IMR-90 (cell line): Measurements from ENCODE around the gene ZFPL1. TPM values are rescaled to one million over a fixed set of nuclear protein-coding genes. Genes with fewer than 3 reads are reported as not detected.

Source experiments
- ATAC-seq: fragments of 200-7000 bp; cut with Tn5 transposase; 2 replicates; pipeline ENCODE4 v1.9.1; 2020; ENCODE audit warnings: low read depth, mild to moderate bottlenecking, moderate library complexity
- BruUV-seq: library from RNA; stranded (reverse); fragments of 400-500 nt; replicated peaks from 2 replicates; lab custom pipeline; 2021; lab: Mats Ljungman, UMichigan
- CTCF ChIA-PET: fragments of 300-600 bp; formaldehyde crosslinking; extraction: SDS; loops from one replicate; lab custom pipeline; 2021; ENCODE audit warnings: antibody characterized with exemption; lab: Yijun Ruan, JAX
- POLR2A ChIA-PET: fragments of 300-600 bp; sonication (Branson Sonifier 250); formaldehyde crosslinking; loops from one replicate; lab custom pipeline; 2022; ENCODE audit warnings: antibody characterized with exemption; ENCODE audit not compliant: unreplicated experiment; lab: Charles Lee
- DNase-seq: peaks from one replicate; pipeline ENCODE4 v3.0.0; 2013
- H2AFZ ChIP-seq: replicated peaks from 2 replicates; pipeline ENCODE3; 2013; ENCODE audit warnings: low read length, mild to moderate bottlenecking; ENCODE audit not compliant: poor library complexity
- H2AK5ac ChIP-seq: 2 replicates; pipeline ENCODE4 v1.6.1; 2013; ENCODE audit warnings: low read depth, low read length, inconsistent platforms
- H2AK9ac ChIP-seq: replicated peaks from 2 replicates; pipeline ENCODE3; 2013; ENCODE audit warnings: mild to moderate bottlenecking, low read depth, low read length, moderate library complexity; ENCODE audit not compliant: poor library complexity
- H2BK120ac ChIP-seq: 2 replicates; pipeline ENCODE4 v1.6.1; 2013; ENCODE audit warnings: low read depth, low read length, inconsistent platforms
- H2BK15ac ChIP-seq: 3 replicates; pipeline ENCODE4 v1.6.1; 2013; ENCODE audit warnings: low read depth, low read length, inconsistent platforms
- H2BK20ac ChIP-seq: 2 replicates; pipeline ENCODE4 v1.6.1; 2013; ENCODE audit warnings: low read depth, mild to moderate bottlenecking, inconsistent platforms, low read length, moderate library complexity
- H2BK5ac ChIP-seq: 2 replicates; pipeline ENCODE4 v1.6.1; 2013; ENCODE audit warnings: mild to moderate bottlenecking, low read depth, low read length, inconsistent platforms; ENCODE audit not compliant: poor library complexity, severe bottlenecking
- H3K14ac ChIP-seq: replicated peaks from 2 replicates; pipeline ENCODE4 v1.6.1; 2013; ENCODE audit warnings: low read depth, low read length, inconsistent platforms
- H3K18ac ChIP-seq: 2 replicates; pipeline ENCODE4 v1.6.1; 2013; ENCODE audit warnings: low read depth, low read length, control low read depth
- H3K23ac ChIP-seq: 2 replicates; pipeline ENCODE4 v1.6.1; 2013; ENCODE audit warnings: low read depth, low read length, inconsistent platforms
- H3K27ac ChIP-seq: 2 replicates; pipeline ENCODE4 v1.5.1; 2013; ENCODE audit warnings: mild to moderate bottlenecking, control low read depth, low read length; ENCODE audit not compliant: insufficient read depth
- H3K27me3 ChIP-seq: 2 replicates; pipeline ENCODE4 v1.6.1; 2013; ENCODE audit warnings: low read length; ENCODE audit not compliant: control insufficient read depth, insufficient read depth
- H3K36me3 ChIP-seq: 2 replicates; pipeline ENCODE4 v1.6.1; 2013; ENCODE audit warnings: low read length, mixed read lengths; ENCODE audit not compliant: control insufficient read depth, insufficient read depth
- H3K4ac ChIP-seq: 2 replicates; pipeline ENCODE4 v1.6.1; 2013; ENCODE audit warnings: low read depth, low read length, inconsistent platforms
- H3K4me1 ChIP-seq: 2 replicates; pipeline ENCODE4 v1.6.1; 2013; ENCODE audit warnings: low read length, mixed read lengths; ENCODE audit not compliant: control insufficient read depth, insufficient read depth
- H3K4me2 ChIP-seq: 2 replicates; pipeline ENCODE4 v1.6.1; 2013; ENCODE audit warnings: low read depth, mild to moderate bottlenecking, control low read depth, low read length, moderate library complexity
- H3K4me3 ChIP-seq: 2 replicates; pipeline ENCODE4 v1.5.1; 2013; ENCODE audit warnings: low read depth, mild to moderate bottlenecking, control low read depth, low read length, moderate library complexity; ENCODE audit not compliant: insufficient read depth
- H3K56ac ChIP-seq: 2 replicates; pipeline ENCODE4 v1.6.1; 2013; ENCODE audit warnings: low read length, inconsistent platforms; ENCODE audit not compliant: insufficient read depth; ENCODE audit errors: extremely low read depth
- H3K79me1 ChIP-seq, 2 experiments: 2 replicates each; pipeline ENCODE4 v1.6.1; 2013; ENCODE audit warnings: low read length in 2 of 2, inconsistent platforms in 1 of 2, low read depth in 1 of 2
- H3K9ac ChIP-seq: 2 replicates; pipeline ENCODE4 v1.6.1; 2013; ENCODE audit warnings: low read depth, low read length, control low read depth
- H3K9me1 ChIP-seq: 2 replicates; pipeline ENCODE4 v1.6.1; 2013; ENCODE audit warnings: low read length, inconsistent platforms; ENCODE audit not compliant: insufficient read depth
- H3K9me3 ChIP-seq: 2 replicates; pipeline ENCODE4 v1.6.1; 2013; ENCODE audit warnings: low read length; ENCODE audit not compliant: control insufficient read depth, insufficient read depth
- H4K20me1 ChIP-seq: 2 replicates; pipeline ENCODE4 v1.6.1; 2013; ENCODE audit warnings: low read length, inconsistent platforms; ENCODE audit not compliant: insufficient read depth
- H4K5ac ChIP-seq: 2 replicates; pipeline ENCODE4 v1.6.1; 2013; ENCODE audit warnings: mild to moderate bottlenecking, low read depth, low read length, control low read depth
- H4K8ac ChIP-seq, 2 experiments: 2 replicates each; pipeline ENCODE4 v1.6.1; 2013; ENCODE audit warnings: low read depth in 2 of 2, low read length in 2 of 2, control low read depth in 1 of 2, inconsistent platforms in 1 of 2
- H4K91ac ChIP-seq: 2 replicates; pipeline ENCODE4 v1.6.1; 2013; ENCODE audit warnings: low read depth, low read length, inconsistent platforms; ENCODE audit not compliant: insufficient read depth
- BHLHE40 ChIP-seq: fragments of 150-350 bp; IDR thresholded peaks from 2 replicates; pipeline ENCODE4 v1.6.1; 2016; ENCODE audit warnings: mild to moderate bottlenecking, low read depth, low read length
- CEBPB ChIP-seq: IDR thresholded peaks from 2 replicates; pipeline ENCODE4 v1.6.1; 2012; ENCODE audit warnings: low read depth, low read length, improper control_type of control experiment
- ELK1 ChIP-seq: fragments of 150-350 bp; IDR thresholded peaks from 2 replicates; pipeline ENCODE4 v1.6.1; 2016; ENCODE audit warnings: low read depth, mild to moderate bottlenecking, low read length, moderate library complexity, borderline replicate concordance
- MAFK ChIP-seq: IDR thresholded peaks from 2 replicates; pipeline ENCODE4 v1.6.1; 2012; ENCODE audit warnings: low read depth, low read length, improper control_type of control experiment
- MXI1 ChIP-seq: IDR thresholded peaks from 2 replicates; pipeline ENCODE4 v1.6.1; 2012; ENCODE audit warnings: low read depth, mild to moderate bottlenecking, low read length, moderate library complexity, borderline replicate concordance
- NFE2L2 ChIP-seq: fragments of 150-350 bp; IDR thresholded peaks from 2 replicates; pipeline ENCODE4 v1.6.1; 2016; ENCODE audit warnings: low read depth, mild to moderate bottlenecking, low read length
- POLR2A ChIP-seq: IDR thresholded peaks from 2 replicates; pipeline ENCODE4 v1.6.1; 2012; ENCODE audit warnings: mild to moderate bottlenecking, low read depth, low read length
- RCOR1 ChIP-seq: IDR thresholded peaks from 2 replicates; pipeline ENCODE4 v1.6.1; 2012; ENCODE audit warnings: mild to moderate bottlenecking, low read length, improper control_type of control experiment; ENCODE audit not compliant: insufficient replicate concordance
- RFX5 ChIP-seq: IDR thresholded peaks from 2 replicates; pipeline ENCODE4 v1.8.0; 2012; ENCODE audit warnings: low read depth, mild to moderate bottlenecking, low read length, moderate library complexity
- SMC3 ChIP-seq: fragments of 150-350 bp; IDR thresholded peaks from 2 replicates; pipeline ENCODE4 v1.6.1; 2016; ENCODE audit warnings: low read depth, mild to moderate bottlenecking, antibody characterized with exemption, low read length, moderate library complexity
- USF2 ChIP-seq: fragments of 150-350 bp; IDR thresholded peaks from 2 replicates; pipeline ENCODE4 v1.6.1; 2017; ENCODE audit warnings: mild to moderate bottlenecking, antibody characterized with exemption, low read length, low read depth
- WGBS, 2 experiments: methylation state at CpG; one replicate each; pipeline versions ENCODE4 v1.1.5 to v1.1.7; 2013; ENCODE audit warnings: missing lambda C conversion rate in 2 of 2; ENCODE audit not compliant: insufficient read length in 1 of 2; ENCODE audit errors: extremely low coverage in 2 of 2; 5-methylcytosine and 5-hydroxymethylcytosine counted together
- dilution Hi-C: fragments of 300-500 bp; cut with HindIII; formaldehyde crosslinking; loops from one replicate; pipeline ENCODE4 v1.14.3; 2018; ENCODE audit warnings: low sequenced_read_pairs; ENCODE audit not compliant: unreplicated experiment
- in situ Hi-C: fragments of 300-500 bp; cut with MboI; formaldehyde crosslinking; loops from 3 replicates; pipeline ENCODE4 v1.14.3; 2019; ENCODE audit warnings: low sequenced_read_pairs, inconsistent platforms, mixed read lengths
- intact Hi-C: fragments of 100-400 bp; cut with micrococcal nuclease; formaldehyde crosslinking; loops from 2 replicates; pipeline ENCODE4 v1.10.0; 2022
- polyA plus RNA-seq, 3 experiments: library from polyadenylated mRNA; depleted of rRNA; stranded (reverse); fragments of >200 nt; gene quantifications; 2 replicates each; pipeline ENCODE4 v1.2.3, GENCODE V29; 2012; ENCODE audit warnings: low replicate concordance in 1 of 3
- total RNA-seq: library from RNA; depleted of rRNA; stranded (reverse); fragments of >200 nt; gene quantifications from 2 replicates; pipeline ENCODE4 v1.2.3, GENCODE V29; 2012

The ZFPL1 gene
- total and polyA plus RNA-seq, 2 of the 4 experiments (the other 2 are of a cell fraction) = 24.0 to 67.5 TPM

- BruUV-seq = no TSS peak
- in situ Hi-C loops = no loop called here
- DNase-seq (no peak), ATAC-seq (no peak)
- H3K9me1 ChIP-seq = no peaks in the 10 kb centered on the region; the same call in 1 of the 2 replicates
- H2BK5ac ChIP-seq = no peak overlapping the region
- dilution Hi-C loops = no loop called here
- peak overlapping the region; percentile 70 for H3K56ac ChIP-seq
- H2BK20ac ChIP-seq = no peak overlapping the region
- intact Hi-C loops = no loop called here
- H3K4me2 ChIP-seq = peak overlapping the region; percentile 90
- peaks cover 23% of the 10 kb centered on the region for H3K36me3 ChIP-seq
- H4K20me1 ChIP-seq = no peaks in the 10 kb centered on the region; the same call in 1 of the 2 replicates
- peaks cover 4% of the 10 kb centered on the region; the same call in 1 of the 2 replicates for H3K4me1 ChIP-seq
- peak overlapping the region; percentile 52; the same call in 1 of the 2 replicates for H3K9ac ChIP-seq
- peak overlapping the region; percentile 46 for H3K4ac ChIP-seq
- ChIA-PET CTCF (no interaction called here), POLR2A (no interaction called here)
- no peak overlapping the region for H3K18ac ChIP-seq
- peak overlapping the region; percentile 91 for H2AK9ac ChIP-seq
- H2AK5ac ChIP-seq = peak overlapping the region; percentile 62
- H4K5ac ChIP-seq = no peak overlapping the region
- peak overlapping the region; percentile 33 to 48; a peak in 3 of 4 replicates for H4K8ac ChIP-seq
- no peak overlapping the region for H2BK120ac ChIP-seq
- peaks cover 46 to 68% of the 10 kb centered on the region in 2 experiments for H3K79me1 ChIP-seq
- TF ChIP-seq NFE2L2 = no peak
- TF ChIP-seq ELK1 = no peak
- TF ChIP-seq BHLHE40 = no peak
- TF ChIP-seq RCOR1 = no peak
- TF ChIP-seq MXI1 = no peak
- TF ChIP-seq USF2 = no peak
- no peak for TF ChIP-seq MAFK
- no peak for TF ChIP-seq SMC3
- TF ChIP-seq POLR2A = no peak
- TF ChIP-seq CEBPB = no peak
- TF ChIP-seq RFX5 = no peak
- H3K23ac ChIP-seq = no peak overlapping the region
- H4K91ac ChIP-seq = peak overlapping the region; percentile 43
- peak overlapping the region; percentile 89 for H3K4me3 ChIP-seq
- H3K9me3 ChIP-seq = no peaks in the 10 kb centered on the region
- peak overlapping the region; percentile 28 for H3K14ac ChIP-seq
- peak overlapping the region; percentile 60; the same call in 1 of the 2 replicates for H3K27ac ChIP-seq
- peak overlapping the region; percentile 95 for H2AFZ ChIP-seq
- H2BK15ac ChIP-seq = no peak overlapping the region
- H3K27me3 ChIP-seq = no peaks in the 10 kb centered on the region
- WGBS, 2 experiments = 0% methylated on average over 6 of the region's 13 CpGs; no CpG with 5 or more reads in 1 of the 2 experiments
Observed at GRCh38 chr11:65083134-65083833, 738 bp upstream of the ZFPL1 start.
